Activated CD8-positive, alpha-beta memory T cell treated with anti-CD3 and anti-CD28 coated beads, Interleukin-2, amount 10 ng/mL, durations not matched to agents 7 days and 5 days (primary cell): ENCODE measurements around the gene FBXO28. TPM values are rescaled to one million over a fixed set of nuclear protein-coding genes. Genes with fewer than 3 reads are reported as not detected.

Experiments
- ATAC-seq: fragments of 150-1000 bp; cut with Tn5 transposase; one replicate; pipeline ENCODE4 v1.10.0; 2021; ENCODE audit warnings: moderate library complexity
- CTCF ChIA-PET: fragments of 350-600 bp; sonication (Branson Sonifier 250); formaldehyde crosslinking; loops from one replicate; lab custom pipeline; 2021; ENCODE audit warnings: antibody characterized with exemption; lab: Charles Lee
- DNase-seq: peaks from one replicate; pipeline ENCODE4 v3.0.0-alpha.2; 2020
- H3K27ac Mint-ChIP-seq: one replicate; pipeline ENCODE4 v1.8.0; 2021; ENCODE audit warnings: mild to moderate bottlenecking, mixed read lengths
- H3K27me3 Mint-ChIP-seq: one replicate; pipeline ENCODE4 v1.8.0; 2021; ENCODE audit warnings: mixed read lengths
- H3K36me3 Mint-ChIP-seq: one replicate; pipeline ENCODE4 v1.8.0; 2021; ENCODE audit warnings: mild to moderate bottlenecking, mixed read lengths
- H3K4me1 Mint-ChIP-seq: one replicate; pipeline ENCODE4 v1.8.0; 2021; ENCODE audit warnings: mixed read lengths
- H3K4me3 Mint-ChIP-seq: one replicate; pipeline ENCODE4 v1.8.0; 2021; ENCODE audit warnings: mild to moderate bottlenecking, moderate library complexity, mixed read lengths
- H3K9me3 Mint-ChIP-seq: one replicate; pipeline ENCODE4 v1.8.0; 2022; ENCODE audit warnings: low read depth, mixed read lengths
- total RNA-seq, 2 experiments: library from RNA; stranded (reverse); gene quantifications; one replicate each; pipeline ENCODE4 v1.2.3, GENCODE V29; 2021

FBXO28 gene
- total RNA-seq, 2 experiments from 2014 or later: 21.3 to 29.6 TPM

- ATAC-seq (no peak), DNase-seq (no peak)
- no peak overlapping the region for H3K27ac Mint-ChIP-seq
- H3K9me3 Mint-ChIP-seq: no peaks in the 10 kb centered on the region
- H3K36me3 Mint-ChIP-seq: no peaks in the 10 kb centered on the region
- no peak overlapping the region for H3K4me3 Mint-ChIP-seq
- CTCF ChIA-PET: no interaction called here
- peaks cover 12% of the 10 kb centered on the region for H3K4me1 Mint-ChIP-seq
- peaks cover 44% of the 10 kb centered on the region for H3K27me3 Mint-ChIP-seq
Observed at GRCh38 chr1:224108991-224109390, 4.9 kb upstream of the FBXO28 start.

DNA sequence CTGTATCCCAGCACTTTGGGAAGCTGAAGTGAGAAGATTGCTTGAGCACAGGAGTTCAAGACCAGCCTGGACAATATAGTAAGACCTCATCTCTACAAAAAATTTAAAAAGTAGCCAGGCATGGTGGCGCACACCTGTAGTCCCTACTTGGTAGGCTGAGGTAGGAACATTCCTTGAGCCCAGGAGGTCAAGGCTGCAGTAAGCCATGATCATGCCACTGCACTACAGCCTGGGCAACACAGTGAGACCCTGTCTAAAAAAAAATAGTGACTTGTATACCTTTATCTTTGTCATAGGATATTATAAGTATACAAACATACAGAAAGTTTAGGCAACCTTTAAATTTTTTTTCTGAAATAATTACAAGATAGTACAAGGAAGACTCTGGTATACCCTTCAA, 3.9 kb upstream of the FBXO28 start:
- CTCF ChIA-PET: no interaction called here
- H3K27me3 Mint-ChIP-seq: peaks cover 38% of the 10 kb centered on the region
- no peak overlapping the region for H3K4me3 Mint-ChIP-seq
- H3K9me3 Mint-ChIP-seq: no peaks in the 10 kb centered on the region
- no peaks in the 10 kb centered on the region for H3K36me3 Mint-ChIP-seq
- DNase-seq (no peak), ATAC-seq (no peak)
- H3K4me1 Mint-ChIP-seq: peaks cover 17% of the 10 kb centered on the region
- no peak overlapping the region for H3K27ac Mint-ChIP-seq

DNA sequence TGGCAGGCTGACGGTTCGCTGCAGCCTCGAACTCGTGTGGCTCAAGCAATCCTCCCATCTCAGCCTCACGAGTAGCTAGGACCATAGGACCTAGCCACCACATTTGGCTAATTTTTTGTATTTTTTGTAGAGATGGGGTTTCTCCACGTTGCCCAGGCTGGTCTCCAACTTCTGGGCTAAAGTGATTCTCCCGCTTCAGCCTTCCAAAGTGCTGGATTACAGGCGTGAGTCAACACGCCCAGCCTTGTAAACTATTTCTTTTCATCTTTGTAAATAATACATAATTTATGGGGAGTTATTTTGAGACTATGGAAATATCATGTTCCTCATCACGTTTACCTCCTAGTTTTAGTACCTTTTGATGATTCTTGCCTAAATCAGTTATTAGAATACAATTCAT, 906 bp upstream of the FBXO28 start:
- Mint-ChIP-seq H3K27me3 (peaks cover 25% of the 10 kb centered on the region), H3K9me3 (no peaks in the 10 kb centered on the region), H3K4me1 (peaks cover 28% of the 10 kb centered on the region), H3K36me3 (no peaks in the 10 kb centered on the region), H3K27ac (no peak overlapping the region), H3K4me3 (no peak overlapping the region)
- no peak for DNase-seq
- ATAC-seq: no peak
- CTCF ChIA-PET: no interaction called here

- H3K36me3 Mint-ChIP-seq: no peaks in the 10 kb centered on the region
- peaks cover 21% of the 10 kb centered on the region for H3K27me3 Mint-ChIP-seq
- H3K27ac Mint-ChIP-seq: peak overlapping the region; percentile 85
- ATAC-seq (no peak), DNase-seq (no peak)
- no peaks in the 10 kb centered on the region for H3K9me3 Mint-ChIP-seq
- CTCF ChIA-PET: interaction anchor here (0.8 to 1.5 kb wide), 2 partner anchors 319 to 344 kb away, joined by 3 to 4 read pairs; no protein-coding TSS in a partner anchor
- peak overlapping the region; percentile 86 for H3K4me3 Mint-ChIP-seq
- peaks cover 28% of the 10 kb centered on the region for H3K4me1 Mint-ChIP-seq
Observed at GRCh38 chr1:224113545-224113917, 380 bp upstream of the FBXO28 start.

GRCh38 chr1:224114787-224115175, 870 bp downstream of the FBXO28 start:
- peaks cover 15% of the 10 kb centered on the region for H3K27me3 Mint-ChIP-seq
- H3K36me3 Mint-ChIP-seq: peaks cover 5% of the 10 kb centered on the region
- DNase-seq (no peak), ATAC-seq (no peak)
- peak overlapping the region; percentile 85 for H3K27ac Mint-ChIP-seq
- no peaks in the 10 kb centered on the region for H3K9me3 Mint-ChIP-seq
- peak overlapping the region; percentile 86 for H3K4me3 Mint-ChIP-seq
- CTCF ChIA-PET: interaction anchor here (0.6 to 2.4 kb wide), 11 partner anchors 22 to 416 kb away, joined by 3 to 29 read pairs (median 3); no protein-coding TSS in a partner anchor
- H3K4me1 Mint-ChIP-seq: peaks cover 31% of the 10 kb centered on the region

DNA sequence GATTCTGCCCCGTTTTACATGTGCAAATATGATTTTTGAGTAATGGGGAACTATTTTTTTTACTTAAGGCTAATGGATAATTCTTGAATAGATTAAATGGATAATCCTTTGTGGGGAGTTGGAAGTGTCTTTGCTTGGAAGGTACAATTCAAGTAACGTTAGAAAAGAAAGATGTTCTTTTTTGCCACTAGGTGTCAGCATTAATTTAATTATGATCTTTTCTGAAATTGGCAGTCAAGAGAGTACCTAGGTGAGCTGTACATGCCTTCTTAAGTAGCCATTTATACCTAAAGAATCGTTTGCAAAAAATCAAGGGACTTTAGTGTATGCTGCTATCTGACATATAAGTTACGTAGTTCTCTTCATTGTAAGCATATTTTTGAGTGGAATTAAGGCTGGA, 2.2 kb downstream of the FBXO28 start:
- peak overlapping the region; percentile 51 for H3K4me3 Mint-ChIP-seq
- DNase-seq (no peak), ATAC-seq (peak; percentile 24)
- peaks cover 31% of the 10 kb centered on the region for H3K4me1 Mint-ChIP-seq
- CTCF ChIA-PET: interaction anchor here (0.7 to 2.4 kb wide), 27 partner anchors 10 to 735 kb away, joined by 3 to 29 read pairs (median 4); partner anchors contain the start of gene NVL
- H3K27me3 Mint-ChIP-seq: peaks cover 5% of the 10 kb centered on the region
- peaks cover 10% of the 10 kb centered on the region for H3K36me3 Mint-ChIP-seq
- H3K9me3 Mint-ChIP-seq: no peaks in the 10 kb centered on the region
- H3K27ac Mint-ChIP-seq: peak overlapping the region; percentile 60

- Mint-ChIP-seq H3K36me3 (peaks cover 12% of the 10 kb centered on the region), H3K4me1 (peaks cover 28% of the 10 kb centered on the region), H3K27me3 (no peaks in the 10 kb centered on the region), H3K27ac (no peak overlapping the region), H3K4me3 (no peak overlapping the region), H3K9me3 (no peaks in the 10 kb centered on the region)
- CTCF ChIA-PET: interaction anchor here (0.6 to 2.4 kb wide), 3 partner anchors 12 to 74 kb away, joined by 3 to 6 read pairs (median 4); partner anchors contain the start of gene DEGS1
- DNase-seq (no peak), ATAC-seq (no peak)
Observed at GRCh38 chr1:224118688-224119087, 4.8 kb downstream of the FBXO28 start.

GRCh38 chr1:224123136-224123535, 9.2 kb downstream of the FBXO28 start:
- H3K9me3 Mint-ChIP-seq: no peaks in the 10 kb centered on the region
- H3K36me3 Mint-ChIP-seq: peaks cover 18% of the 10 kb centered on the region
- no peaks in the 10 kb centered on the region for H3K27me3 Mint-ChIP-seq
- CTCF ChIA-PET: interaction anchor here (1.2 kb wide), 1 partner anchor 11 kb away, joined by 4 read pairs; no protein-coding TSS in a partner anchor
- no peak overlapping the region for H3K4me3 Mint-ChIP-seq
- H3K4me1 Mint-ChIP-seq: peaks cover 8% of the 10 kb centered on the region
- ATAC-seq (no peak), DNase-seq (no peak)
- no peak overlapping the region for H3K27ac Mint-ChIP-seq

DNA sequence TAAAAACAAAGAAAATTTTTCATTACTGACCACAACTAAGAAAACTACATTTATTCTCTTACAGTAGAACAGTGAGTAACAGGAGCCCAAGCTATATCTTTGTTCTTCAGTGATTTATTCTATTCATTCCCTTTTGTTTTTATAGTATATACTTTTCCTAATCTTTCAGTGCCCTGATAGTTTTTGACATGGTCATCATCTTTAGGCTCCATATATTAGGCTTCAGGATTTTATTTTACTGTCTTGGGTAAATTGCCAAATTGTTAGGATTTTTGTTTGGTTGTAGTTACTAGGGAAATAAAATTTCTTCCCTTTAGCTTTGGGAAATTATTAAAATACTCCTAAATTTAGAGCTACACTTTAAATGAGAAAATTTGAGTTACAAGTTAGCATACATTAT, 10.3 kb downstream of the FBXO28 start:
- DNase-seq (no peak), ATAC-seq (no peak)
- CTCF ChIA-PET: no interaction called here
- Mint-ChIP-seq H3K4me3 (no peak overlapping the region), H3K27me3 (no peaks in the 10 kb centered on the region), H3K4me1 (peaks cover 8% of the 10 kb centered on the region), H3K36me3 (peaks cover 18% of the 10 kb centered on the region), H3K9me3 (no peaks in the 10 kb centered on the region), H3K27ac (no peak overlapping the region)

DNA sequence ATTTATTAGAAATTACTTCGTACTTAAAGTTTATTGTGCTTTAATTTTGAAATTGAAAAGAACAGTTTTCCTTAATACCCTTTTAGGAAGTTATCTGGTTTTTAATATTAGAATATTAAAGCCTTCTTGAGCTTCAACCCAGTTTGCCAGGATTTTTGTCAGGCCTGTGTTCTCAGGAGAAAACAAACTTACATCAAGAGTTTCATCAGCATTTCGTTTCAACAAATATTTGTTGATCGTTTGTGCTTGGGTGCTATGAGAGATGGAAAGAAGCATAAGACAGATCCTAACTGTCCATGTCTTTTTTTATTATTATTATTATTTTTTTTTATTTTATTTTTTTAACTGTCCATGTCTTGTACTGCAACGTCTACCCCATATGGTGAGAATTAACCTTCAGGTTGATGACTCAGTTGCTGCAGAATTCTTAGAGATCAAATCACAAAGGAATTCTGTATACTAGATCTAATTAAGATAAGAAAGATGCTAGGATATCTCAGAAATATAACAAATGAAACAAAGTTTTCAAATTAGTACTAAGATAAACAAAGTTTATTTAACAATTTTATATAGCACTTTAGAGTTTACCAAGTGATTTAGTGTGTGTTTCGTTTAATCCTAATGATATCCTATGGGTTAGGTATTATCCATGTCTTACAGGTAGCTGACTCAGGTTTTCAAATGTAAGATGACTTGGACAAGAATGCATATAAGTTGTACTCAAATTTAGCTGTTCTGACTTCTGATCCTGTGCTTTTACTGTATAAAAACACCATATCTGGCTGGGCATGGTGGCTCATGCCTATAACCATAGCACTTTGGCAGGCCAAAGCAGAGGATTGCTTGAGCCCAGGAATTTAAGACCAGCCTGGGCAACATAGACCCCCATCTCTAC, 14.3 kb downstream of the FBXO28 start:
- CTCF ChIA-PET: interaction anchor here (1.1 to 1.3 kb wide), 2 partner anchors 10 to 206 kb away, joined by 3 to 4 read pairs; no protein-coding TSS in a partner anchor
- no peaks in the 10 kb centered on the region for H3K9me3 Mint-ChIP-seq
- peaks cover 37% of the 10 kb centered on the region for H3K36me3 Mint-ChIP-seq
- no peak overlapping the region for H3K27ac Mint-ChIP-seq
- no peak for DNase-seq
- no peak for ATAC-seq
- H3K4me1 Mint-ChIP-seq: peaks cover 5% of the 10 kb centered on the region
- no peaks in the 10 kb centered on the region for H3K27me3 Mint-ChIP-seq
- H3K4me3 Mint-ChIP-seq: no peak overlapping the region

DNA sequence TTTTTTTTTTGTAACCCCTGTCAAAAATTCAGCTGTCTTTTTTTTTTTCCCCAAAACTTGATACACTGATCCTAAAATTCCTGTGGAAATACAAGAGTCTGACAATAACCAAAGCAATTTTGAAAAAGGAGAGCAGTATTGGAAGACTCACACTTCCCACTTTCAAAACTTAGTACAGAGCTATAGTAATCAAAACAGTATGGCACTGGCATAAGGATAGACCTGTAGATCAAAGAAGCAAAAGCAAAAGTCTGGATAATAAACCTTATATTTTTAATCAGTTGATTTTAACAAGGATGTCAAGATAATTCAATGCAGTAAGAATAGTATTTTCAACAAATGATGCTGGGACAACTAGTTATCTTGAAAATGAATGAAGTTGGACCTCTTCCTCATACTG, 17.3 kb downstream of the FBXO28 start:
- H3K36me3 Mint-ChIP-seq: peaks cover 45% of the 10 kb centered on the region
- CTCF ChIA-PET: no interaction called here
- H3K4me1 Mint-ChIP-seq: peaks cover 4% of the 10 kb centered on the region
- H3K27ac Mint-ChIP-seq: no peak overlapping the region
- no peaks in the 10 kb centered on the region for H3K27me3 Mint-ChIP-seq
- no peak for ATAC-seq
- H3K9me3 Mint-ChIP-seq: no peaks in the 10 kb centered on the region
- DNase-seq: no peak
- H3K4me3 Mint-ChIP-seq: no peak overlapping the region

DNA sequence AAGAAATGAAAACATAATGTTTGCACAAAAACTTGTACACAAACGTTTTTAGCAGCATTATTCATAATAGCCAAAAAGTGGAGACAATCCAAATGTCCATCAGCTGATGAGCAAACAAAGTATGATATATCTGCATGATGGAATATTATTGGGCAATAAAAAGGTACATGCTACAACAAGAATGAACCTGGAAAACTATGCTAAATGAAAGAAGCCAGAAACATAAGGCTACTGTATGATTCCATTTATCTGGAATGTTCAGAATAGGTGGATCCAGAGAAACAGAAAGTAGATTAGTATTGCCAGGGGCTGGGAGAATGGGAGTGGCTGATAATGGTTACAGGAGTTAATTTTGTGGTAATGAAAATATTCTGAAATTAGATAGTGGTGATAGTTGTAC, 19.0 kb downstream of the FBXO28 start:
- peaks cover 1% of the 10 kb centered on the region for H3K4me1 Mint-ChIP-seq
- H3K27me3 Mint-ChIP-seq: no peaks in the 10 kb centered on the region
- H3K27ac Mint-ChIP-seq: no peak overlapping the region
- H3K36me3 Mint-ChIP-seq: peaks cover 45% of the 10 kb centered on the region
- no peak for ATAC-seq
- no peak for DNase-seq
- CTCF ChIA-PET: interaction anchor here (1.0 kb wide), 1 partner anchor 36 kb away, joined by 3 read pairs; no protein-coding TSS in a partner anchor
- no peak overlapping the region for H3K4me3 Mint-ChIP-seq
- no peaks in the 10 kb centered on the region for H3K9me3 Mint-ChIP-seq

- Mint-ChIP-seq H3K4me1 (peaks cover 1% of the 10 kb centered on the region), H3K36me3 (peaks cover 47% of the 10 kb centered on the region), H3K9me3 (no peaks in the 10 kb centered on the region), H3K27ac (no peak overlapping the region), H3K4me3 (no peak overlapping the region), H3K27me3 (no peaks in the 10 kb centered on the region)
- CTCF ChIA-PET: interaction anchor here (1.0 to 1.9 kb wide), 2 partner anchors 11 to 36 kb away, joined by 3 to 4 read pairs; no protein-coding TSS in a partner anchor
- no peak for DNase-seq
- no peak for ATAC-seq
Observed at GRCh38 chr1:224133741-224134299, 19.9 kb downstream of the FBXO28 start.
